ENCODE data around the gene ARHGAP42. TPM values are rescaled to one million over a fixed set of nuclear protein-coding genes. Genes with fewer than 3 reads are reported as not detected.
A peak's percentile ranks its signal among the peaks of the same experiment; 100 is the strongest.

The ARHGAP42 gene
- total and polyA plus RNA-seq, 10 of the 15 experiments (the other 5 are each of a cell fraction or from before 2014, with no cell fraction given), result 1.8 to 6.3 (median 3.2) TPM

DNA sequence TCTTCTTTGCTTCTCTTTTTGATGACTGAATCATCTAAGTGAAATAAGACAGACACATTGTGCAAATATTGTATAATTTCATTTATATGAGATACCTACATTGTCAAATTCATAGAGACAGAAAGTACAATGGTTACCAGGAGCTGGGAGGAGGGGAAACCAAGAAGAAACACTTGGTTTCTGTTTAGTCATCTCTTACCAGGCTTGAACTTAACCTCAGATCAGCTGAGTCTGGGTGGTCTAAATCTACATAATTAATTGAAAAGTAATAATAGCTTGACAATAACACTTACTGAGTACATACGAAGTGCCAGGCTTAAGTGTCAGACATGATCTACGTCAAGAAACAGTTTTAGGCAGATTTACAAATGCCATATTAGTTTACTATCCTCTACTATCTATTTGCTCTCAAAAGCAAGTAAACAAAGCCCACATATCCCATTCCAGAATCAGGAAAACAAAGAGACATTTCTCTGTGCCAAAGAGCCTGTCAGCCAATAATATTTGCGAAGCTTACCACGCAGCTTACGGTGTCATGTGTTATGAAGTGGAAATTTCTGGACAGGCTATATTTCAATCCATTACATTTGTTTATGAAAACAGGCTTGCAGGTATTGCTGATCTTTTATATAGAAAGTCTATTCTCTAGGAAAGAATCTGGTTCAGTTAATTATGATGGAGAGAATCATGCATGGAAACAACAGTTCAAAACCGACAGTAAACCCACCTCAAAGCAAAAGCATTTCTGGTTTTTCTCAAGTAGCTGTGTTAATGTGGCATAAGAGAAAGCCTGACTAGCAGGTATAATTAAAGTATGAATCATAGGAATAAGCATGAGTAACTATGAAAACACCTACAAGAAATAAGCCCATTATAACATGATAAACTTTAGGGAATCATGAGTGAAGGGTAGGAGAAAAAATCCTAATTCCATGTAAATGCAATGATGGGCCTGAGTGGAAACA lies 2.7 kb upstream of the ARHGAP42 start (continued):
- TF ChIP-seq, protein P1, sequence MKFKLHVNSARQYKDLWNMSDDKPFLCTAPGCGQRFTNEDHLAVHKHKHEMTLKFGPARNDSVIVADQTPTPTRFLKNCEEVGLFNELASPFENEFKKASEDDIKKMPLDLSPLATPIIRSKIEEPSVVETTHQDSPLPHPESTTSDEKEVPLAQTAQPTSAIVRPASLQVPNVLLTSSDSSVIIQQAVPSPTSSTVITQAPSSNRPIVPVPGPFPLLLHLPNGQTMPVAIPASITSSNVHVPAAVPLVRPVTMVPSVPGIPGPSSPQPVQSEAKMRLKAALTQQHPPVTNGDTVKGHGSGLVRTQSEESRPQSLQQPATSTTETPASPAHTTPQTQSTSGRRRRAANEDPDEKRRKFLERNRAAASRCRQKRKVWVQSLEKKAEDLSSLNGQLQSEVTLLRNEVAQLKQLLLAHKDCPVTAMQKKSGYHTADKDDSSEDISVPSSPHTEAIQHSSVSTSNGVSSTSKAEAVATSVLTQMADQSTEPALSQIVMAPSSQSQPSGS (IDR thresholded peaks at IDR 0.05; ENCODE audit: low read length), result peak; percentile 45; the same call in 1 of the 2 replicates
- TF ChIP-seq MEF2A (IDR thresholded peaks at IDR 0.05; ENCODE audit: insufficient read depth, low read depth, low read length) (peak; percentile 43; the same call in 1 of the 2 replicates), SP1 (IDR thresholded peaks at IDR 0.05; ENCODE audit: low read depth, low read length) (no peak), ZBED1 (IDR thresholded peaks at IDR 0.05; ENCODE audit: borderline replicate concordance) (0 out of 2 replicates have a peak, but pooled peaks have one; percentile 20), JUNB (IDR thresholded peaks at IDR 0.05) (peak; percentile 68), ESRRA (IDR thresholded peaks at IDR 0.05; ENCODE audit: low read length) (no peak), DPF2 (IDR thresholded peaks at IDR 0.05) (peak; percentile 52; the same call in 1 of the 2 replicates), BHLHE40 (IDR thresholded peaks at IDR 0.05; ENCODE audit: borderline replicate concordance in 1 of 2, low read depth in 2 of 2, low read length in 1 of 2) (peak; percentile 63 to 64; a peak in 2 of 4 replicates), TCF12 (IDR thresholded peaks at IDR 0.05; ENCODE audit: low read depth, low read length) (0 out of 2 replicates have a peak, but pooled peaks have one; percentile 19), TARDBP (IDR thresholded peaks at IDR 0.05; ENCODE audit: borderline replicate concordance) (no peak), ZNF24 (IDR thresholded peaks at IDR 0.05) (no peak), MTA2 (IDR thresholded peaks at IDR 0.05; ENCODE audit: low read depth) (peak; percentile 68), NFXL1 (IDR thresholded peaks at IDR 0.05; ENCODE audit: borderline replicate concordance) (no peak), SMC3 (IDR thresholded peaks at IDR 0.05; ENCODE audit: borderline replicate concordance, low read length) (no peak), IRF4 (IDR thresholded peaks at IDR 0.05; ENCODE audit: low read depth, low read length) (0 out of 2 replicates have a peak, but pooled peaks have one; percentile 47), ETV6 (conservative IDR thresholded peaks at IDR 0.05 in 1 of 2, IDR thresholded peaks at IDR 0.05 in 1 of 2; ENCODE audit: borderline replicate concordance in 1 of 2, low read depth in 1 of 2) (no peak), STAT3 (IDR thresholded peaks at IDR 0.05; ENCODE audit: low read depth, low read length) (no peak), IKZF1 (conservative IDR thresholded peaks at IDR 0.05) (peak; percentile 33; the same call in 1 of the 2 replicates), CBFB (IDR thresholded peaks at IDR 0.05; ENCODE audit: low read depth) (0 out of 2 replicates have a peak, but pooled peaks have one; percentile 24), CHD1 (IDR thresholded peaks at IDR 0.05; ENCODE audit: low read depth, low read length) (no peak), CREM (IDR thresholded peaks at IDR 0.05; ENCODE audit: low read depth) (0 out of 2 replicates have a peak, but pooled peaks have one; percentile 31), EP300 (IDR thresholded peaks at IDR 0.05; ENCODE audit: borderline replicate concordance in 1 of 2, control insufficient read depth in 1 of 2, low read depth in 2 of 2, low read length in 2 of 2) (peak; percentile 61 to 74; a peak in 2 of 4 replicates)
- TF ChIP-seq, protein P2, sequence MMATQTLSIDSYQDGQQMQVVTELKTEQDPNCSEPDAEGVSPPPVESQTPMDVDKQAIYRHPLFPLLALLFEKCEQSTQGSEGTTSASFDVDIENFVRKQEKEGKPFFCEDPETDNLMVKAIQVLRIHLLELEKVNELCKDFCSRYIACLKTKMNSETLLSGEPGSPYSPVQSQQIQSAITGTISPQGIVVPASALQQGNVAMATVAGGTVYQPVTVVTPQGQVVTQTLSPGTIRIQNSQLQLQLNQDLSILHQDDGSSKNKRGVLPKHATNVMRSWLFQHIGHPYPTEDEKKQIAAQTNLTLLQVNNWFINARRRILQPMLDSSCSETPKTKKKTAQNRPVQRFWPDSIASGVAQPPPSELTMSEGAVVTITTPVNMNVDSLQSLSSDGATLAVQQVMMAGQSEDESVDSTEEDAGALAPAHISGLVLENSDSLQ (IDR thresholded peaks at IDR 0.05), result 0 out of 2 replicates have a peak, but pooled peaks have one; percentile 10
- TF ChIP-seq, protein P3, sequence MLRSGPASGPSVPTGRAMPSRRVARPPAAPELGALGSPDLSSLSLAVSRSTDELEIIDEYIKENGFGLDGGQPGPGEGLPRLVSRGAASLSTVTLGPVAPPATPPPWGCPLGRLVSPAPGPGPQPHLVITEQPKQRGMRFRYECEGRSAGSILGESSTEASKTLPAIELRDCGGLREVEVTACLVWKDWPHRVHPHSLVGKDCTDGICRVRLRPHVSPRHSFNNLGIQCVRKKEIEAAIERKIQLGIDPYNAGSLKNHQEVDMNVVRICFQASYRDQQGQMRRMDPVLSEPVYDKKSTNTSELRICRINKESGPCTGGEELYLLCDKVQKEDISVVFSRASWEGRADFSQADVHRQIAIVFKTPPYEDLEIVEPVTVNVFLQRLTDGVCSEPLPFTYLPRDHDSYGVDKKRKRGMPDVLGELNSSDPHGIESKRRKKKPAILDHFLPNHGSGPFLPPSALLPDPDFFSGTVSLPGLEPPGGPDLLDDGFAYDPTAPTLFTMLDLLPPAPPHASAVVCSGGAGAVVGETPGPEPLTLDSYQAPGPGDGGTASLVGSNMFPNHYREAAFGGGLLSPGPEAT (IDR thresholded peaks at IDR 0.05; ENCODE audit: low read depth), result 0 out of 2 replicates have a peak, but pooled peaks have one; percentile 22
- TF ChIP-seq, protein P4, sequence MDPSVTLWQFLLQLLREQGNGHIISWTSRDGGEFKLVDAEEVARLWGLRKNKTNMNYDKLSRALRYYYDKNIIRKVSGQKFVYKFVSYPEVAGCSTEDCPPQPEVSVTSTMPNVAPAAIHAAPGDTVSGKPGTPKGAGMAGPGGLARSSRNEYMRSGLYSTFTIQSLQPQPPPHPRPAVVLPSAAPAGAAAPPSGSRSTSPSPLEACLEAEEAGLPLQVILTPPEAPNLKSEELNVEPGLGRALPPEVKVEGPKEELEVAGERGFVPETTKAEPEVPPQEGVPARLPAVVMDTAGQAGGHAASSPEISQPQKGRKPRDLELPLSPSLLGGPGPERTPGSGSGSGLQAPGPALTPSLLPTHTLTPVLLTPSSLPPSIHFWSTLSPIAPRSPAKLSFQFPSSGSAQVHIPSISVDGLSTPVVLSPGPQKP (IDR thresholded peaks at IDR 0.05; ENCODE audit: low read depth, low read length), result no peak

Data from GM12878 (cell line).